ENCODE results near the gene MSH2. TPM values are rescaled to one million over a fixed set of nuclear protein-coding genes. Genes with fewer than 3 reads are reported as not detected.

Gene MSH2
- total RNA-seq, 4 donors from 2014 or later, result 7.7 to 10.0 (median 7.8) TPM

- TF ChIP-seq, protein P1, sequence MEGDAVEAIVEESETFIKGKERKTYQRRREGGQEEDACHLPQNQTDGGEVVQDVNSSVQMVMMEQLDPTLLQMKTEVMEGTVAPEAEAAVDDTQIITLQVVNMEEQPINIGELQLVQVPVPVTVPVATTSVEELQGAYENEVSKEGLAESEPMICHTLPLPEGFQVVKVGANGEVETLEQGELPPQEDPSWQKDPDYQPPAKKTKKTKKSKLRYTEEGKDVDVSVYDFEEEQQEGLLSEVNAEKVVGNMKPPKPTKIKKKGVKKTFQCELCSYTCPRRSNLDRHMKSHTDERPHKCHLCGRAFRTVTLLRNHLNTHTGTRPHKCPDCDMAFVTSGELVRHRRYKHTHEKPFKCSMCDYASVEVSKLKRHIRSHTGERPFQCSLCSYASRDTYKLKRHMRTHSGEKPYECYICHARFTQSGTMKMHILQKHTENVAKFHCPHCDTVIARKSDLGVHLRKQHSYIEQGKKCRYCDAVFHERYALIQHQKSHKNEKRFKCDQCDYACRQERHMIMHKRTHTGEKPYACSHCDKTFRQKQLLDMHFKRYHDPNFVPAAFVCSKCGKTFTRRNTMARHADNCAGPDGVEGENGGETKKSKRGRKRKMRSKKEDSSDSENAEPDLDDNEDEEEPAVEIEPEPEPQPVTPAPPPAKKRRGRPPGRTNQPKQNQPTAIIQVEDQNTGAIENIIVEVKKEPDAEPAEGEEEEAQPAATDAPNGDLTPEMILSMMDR (IDR thresholded peaks at IDR 0.05; ENCODE audit: low read depth), result no peak
Measured at GRCh38 chr2:47471429-47472116, 68.6 kb downstream of the MSH2 start.

DNA sequence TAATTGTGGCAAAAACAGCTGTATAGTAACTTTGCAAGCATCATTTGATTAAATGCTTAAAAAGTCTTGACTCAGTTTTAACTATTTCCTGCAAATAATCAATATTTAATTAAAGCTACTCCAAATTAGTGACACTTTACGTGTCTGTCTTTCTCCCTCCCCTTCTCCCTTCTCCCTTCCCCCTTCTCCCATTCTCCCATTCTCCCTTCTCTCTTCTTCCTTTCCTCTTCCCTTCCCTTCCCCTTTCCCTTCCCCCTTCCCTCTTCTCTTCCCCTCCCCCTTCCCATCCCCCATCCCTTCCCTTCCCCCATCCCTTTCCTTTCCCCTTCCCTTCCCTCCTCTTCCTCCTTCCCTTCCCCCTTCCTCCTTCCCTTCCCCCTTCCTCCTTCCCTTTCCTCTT is 76.9 kb downstream of the MSH2 start:
- TF ChIP-seq, protein P1 (IDR thresholded peaks at IDR 0.05; ENCODE audit: low read depth), result no peak

DNA sequence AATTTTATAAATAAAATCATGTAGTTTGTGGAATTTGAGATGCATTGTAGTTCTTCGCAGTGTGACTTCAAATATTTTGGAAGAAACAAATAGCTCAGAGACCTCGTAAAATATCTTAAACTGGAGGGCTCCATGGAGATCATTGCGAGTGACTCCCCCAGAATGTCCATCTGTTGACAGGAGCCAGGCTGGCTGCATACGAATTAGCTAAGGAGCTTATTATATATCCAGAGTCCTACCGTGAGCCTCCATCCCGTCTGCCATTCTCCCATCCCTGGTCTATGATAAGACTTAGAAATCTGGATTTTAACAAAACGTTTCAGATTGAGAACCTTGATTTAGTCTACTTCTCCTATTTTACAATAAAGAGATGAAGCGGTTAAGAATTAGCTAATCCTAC is 80.2 kb downstream of the MSH2 start:
- TF ChIP-seq, protein P1 (IDR thresholded peaks at IDR 0.05; ENCODE audit: low read depth), result no peak

GRCh38 chr2:47484396-47484795 is 81.4 kb downstream of the MSH2 start:
- TF ChIP-seq, protein P1 (IDR thresholded peaks at IDR 0.05; ENCODE audit: low read depth), result no peak

- TF ChIP-seq, protein P1 (IDR thresholded peaks at IDR 0.05; ENCODE audit: low read depth), result no peak
Measured at GRCh38 chr2:47485177-47485576, 82.2 kb downstream of the MSH2 start.

DNA sequence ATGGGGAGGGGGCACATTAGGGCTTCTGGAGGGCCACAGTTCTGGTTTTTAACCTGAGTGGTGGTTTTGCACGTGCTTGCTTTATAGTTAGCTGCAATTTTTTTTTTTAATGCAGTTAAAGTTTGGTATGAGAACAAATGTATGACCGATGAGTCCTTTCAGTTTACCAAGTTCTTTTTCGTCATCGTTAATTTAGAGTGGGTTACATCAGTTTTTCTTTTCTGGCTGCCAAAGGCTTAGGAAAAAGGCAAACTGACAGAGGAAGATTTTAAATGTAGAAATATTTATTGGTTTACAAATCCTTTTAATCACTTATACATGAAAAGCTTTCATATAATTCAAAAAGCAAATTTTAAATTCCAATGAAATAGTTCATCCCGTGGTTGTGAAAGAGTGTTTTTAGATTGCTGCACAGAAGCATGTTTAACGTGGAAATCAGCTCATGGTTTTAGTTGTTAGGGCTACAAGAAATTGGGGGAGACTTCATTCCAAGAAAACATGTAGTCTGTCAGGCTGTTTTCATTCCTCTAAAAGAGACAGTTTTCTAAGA is 82.9 kb downstream of the MSH2 start:
- TF ChIP-seq, protein P1 (IDR thresholded peaks at IDR 0.05; ENCODE audit: low read depth), result no peak

DNA sequence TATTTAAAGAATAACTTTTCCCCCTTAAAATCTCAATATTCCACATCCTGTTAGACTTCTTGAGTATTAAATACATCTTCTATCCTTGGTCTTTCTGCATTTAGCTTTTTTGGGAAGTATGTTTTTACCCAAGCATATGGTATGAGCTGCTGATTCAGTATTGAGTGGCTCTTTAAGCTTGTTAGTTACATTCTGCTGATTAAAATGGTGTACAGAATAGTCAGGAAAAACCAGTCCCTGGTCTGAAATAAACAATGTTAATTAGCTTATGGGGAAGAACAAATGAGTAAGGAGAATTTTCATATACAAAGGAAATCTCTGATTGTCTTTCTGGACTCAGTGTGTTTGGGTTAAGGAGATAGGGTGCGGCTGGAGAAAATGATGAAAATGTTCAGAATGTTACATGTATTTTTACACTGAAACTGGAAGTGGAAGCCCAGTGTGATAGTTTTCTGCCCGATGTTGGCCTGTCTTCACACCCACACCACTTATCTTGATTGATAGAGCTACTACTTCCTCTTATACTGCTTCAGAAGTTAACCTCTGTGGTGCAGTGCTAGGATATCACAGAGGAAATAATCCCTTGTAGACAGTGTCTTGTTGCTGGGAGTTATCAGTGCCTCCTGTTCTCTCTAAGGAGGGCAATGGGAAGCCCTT is 84.0 kb downstream of the MSH2 start:
- TF ChIP-seq, protein P1 (IDR thresholded peaks at IDR 0.05; ENCODE audit: low read depth), result no peak

Data from subcutaneous adipose tissue (tissue), 4 donors.